HG02943 (cell line): Measurements from ENCODE around the gene TANGO6.

Source experiments
- ATAC-seq: cut with Tn5 transposase; IDR thresholded peaks from one replicate; pipeline ENCODE4 v1.9.1; 2021; ENCODE audit warnings: mild to moderate bottlenecking, low read depth, moderate library complexity; ENCODE audit not compliant: unreplicated experiment

TANGO6 gene

DNA sequence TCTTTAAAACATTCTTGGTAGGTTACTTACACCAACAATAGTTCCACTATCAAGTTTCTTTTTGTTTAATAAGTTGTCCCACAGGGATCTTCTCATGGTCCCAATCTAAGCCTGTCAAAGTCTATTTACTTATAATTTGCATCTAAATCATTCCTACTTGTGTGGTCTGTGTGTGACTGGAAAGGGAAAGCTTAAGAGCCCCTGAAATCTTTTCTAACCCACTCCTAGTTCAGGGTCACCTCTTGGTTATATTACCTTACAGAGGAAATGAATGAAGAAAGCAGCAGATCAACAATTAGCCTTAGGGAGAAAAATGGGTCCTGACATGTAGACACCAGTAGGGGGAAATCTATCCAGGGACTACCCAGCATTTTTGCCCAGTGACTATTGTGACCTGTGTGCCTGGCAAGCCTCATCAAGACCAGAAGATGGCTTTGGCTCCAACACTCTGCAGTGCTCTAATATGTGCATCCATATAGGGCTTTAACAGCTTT lies 151.7 kb downstream of the TANGO6 start:
- ATAC-seq, result no peak

- no peak for ATAC-seq
Observed at GRCh38 chr16:68997564-68997963, 154.2 kb downstream of the TANGO6 start.

DNA sequence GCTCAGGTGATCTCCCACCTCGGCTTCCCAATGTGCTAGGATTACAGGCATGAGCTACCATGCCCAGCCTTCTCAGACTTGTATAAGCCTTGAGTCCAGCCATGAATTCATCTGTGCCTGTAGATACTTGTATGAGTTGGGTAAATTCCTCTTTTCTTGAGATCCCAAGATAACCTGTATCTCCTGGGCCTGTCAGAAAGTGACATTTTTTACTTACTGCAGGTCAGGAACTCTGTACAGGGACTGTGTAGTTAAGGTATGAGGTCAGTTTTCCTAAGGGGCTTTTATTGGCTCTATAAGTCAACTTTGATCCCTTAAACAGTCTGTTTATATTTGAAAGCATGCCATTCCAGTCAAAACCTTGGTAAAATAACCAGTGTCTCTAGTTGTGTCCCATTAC lies 155.8 kb downstream of the TANGO6 start:
- no peak for ATAC-seq

DNA sequence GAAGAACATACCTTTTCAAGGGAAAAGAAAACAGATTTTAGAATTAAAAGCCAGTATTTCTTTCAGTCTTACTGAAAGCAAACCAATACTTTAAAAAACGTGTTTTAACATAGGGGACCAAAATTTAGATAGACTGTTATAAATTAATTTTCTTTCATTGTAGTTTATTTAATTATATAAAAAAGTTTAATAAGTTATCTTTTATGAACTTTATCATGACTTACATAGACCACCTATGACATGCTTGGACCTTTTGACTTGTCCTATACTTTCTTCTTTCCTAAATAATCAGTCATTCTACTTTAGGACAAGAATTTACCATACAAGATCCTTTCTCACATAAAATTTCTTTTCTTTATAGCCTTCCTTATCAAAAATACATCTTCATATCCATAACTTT lies 160.2 kb downstream of the TANGO6 start:
- ATAC-seq, result no peak

- no peak for ATAC-seq
Observed at GRCh38 chr16:69005641-69006355, 162.5 kb downstream of the TANGO6 start.

DNA sequence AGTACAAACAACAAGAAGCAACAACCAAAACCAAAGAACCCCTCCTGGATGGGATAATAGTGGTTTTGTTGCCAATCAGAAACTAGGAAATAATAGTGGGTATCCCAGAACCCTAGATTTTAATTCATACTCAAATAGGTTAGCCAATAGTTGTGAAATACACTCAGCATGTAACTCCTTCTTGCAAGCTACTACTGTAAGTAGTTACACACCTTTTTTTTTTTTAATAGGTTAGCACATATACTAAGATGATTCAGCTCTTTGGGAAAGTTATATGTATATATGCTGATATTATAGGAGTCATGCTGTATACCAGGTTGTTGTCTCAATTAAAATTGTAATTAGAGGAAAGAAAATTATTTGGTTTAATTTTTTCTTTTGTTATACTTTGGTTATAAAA lies 169.6 kb downstream of the TANGO6 start:
- no peak for ATAC-seq

- no peak for ATAC-seq
Observed at GRCh38 chr16:69013991-69014390, 170.7 kb downstream of the TANGO6 start.

GRCh38 chr16:69014811-69015210 lies 171.5 kb downstream of the TANGO6 start:
- no peak for ATAC-seq

GRCh38 chr16:69017036-69017783 lies 173.9 kb downstream of the TANGO6 start:
- ATAC-seq, result no peak

GRCh38 chr16:69019811-69020210 lies 176.5 kb downstream of the TANGO6 start:
- no peak for ATAC-seq

- no peak for ATAC-seq
Observed at GRCh38 chr16:69029121-69029520, 185.8 kb downstream of the TANGO6 start.

DNA sequence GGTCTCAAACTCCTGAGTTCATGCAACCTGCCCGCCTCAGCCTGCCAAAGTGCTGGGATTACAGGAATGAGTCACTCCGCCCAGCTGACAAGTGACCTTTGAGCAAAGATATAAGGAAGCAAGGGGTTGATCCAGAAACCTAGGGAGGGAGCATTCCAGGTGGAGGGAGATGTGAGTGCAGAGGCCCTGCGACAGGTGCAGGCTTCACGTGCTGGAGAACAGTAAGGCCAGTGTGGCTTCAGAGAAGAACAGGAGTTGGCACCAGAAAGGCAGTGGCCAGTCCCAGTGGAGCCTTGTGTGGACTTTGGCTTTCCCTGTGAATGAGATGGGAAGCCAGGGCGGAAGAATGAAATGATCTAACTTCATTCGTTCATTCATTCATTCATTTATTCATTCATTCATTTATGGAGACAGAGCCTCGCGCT lies 188.6 kb downstream of the TANGO6 start:
- ATAC-seq, result no peak

DNA sequence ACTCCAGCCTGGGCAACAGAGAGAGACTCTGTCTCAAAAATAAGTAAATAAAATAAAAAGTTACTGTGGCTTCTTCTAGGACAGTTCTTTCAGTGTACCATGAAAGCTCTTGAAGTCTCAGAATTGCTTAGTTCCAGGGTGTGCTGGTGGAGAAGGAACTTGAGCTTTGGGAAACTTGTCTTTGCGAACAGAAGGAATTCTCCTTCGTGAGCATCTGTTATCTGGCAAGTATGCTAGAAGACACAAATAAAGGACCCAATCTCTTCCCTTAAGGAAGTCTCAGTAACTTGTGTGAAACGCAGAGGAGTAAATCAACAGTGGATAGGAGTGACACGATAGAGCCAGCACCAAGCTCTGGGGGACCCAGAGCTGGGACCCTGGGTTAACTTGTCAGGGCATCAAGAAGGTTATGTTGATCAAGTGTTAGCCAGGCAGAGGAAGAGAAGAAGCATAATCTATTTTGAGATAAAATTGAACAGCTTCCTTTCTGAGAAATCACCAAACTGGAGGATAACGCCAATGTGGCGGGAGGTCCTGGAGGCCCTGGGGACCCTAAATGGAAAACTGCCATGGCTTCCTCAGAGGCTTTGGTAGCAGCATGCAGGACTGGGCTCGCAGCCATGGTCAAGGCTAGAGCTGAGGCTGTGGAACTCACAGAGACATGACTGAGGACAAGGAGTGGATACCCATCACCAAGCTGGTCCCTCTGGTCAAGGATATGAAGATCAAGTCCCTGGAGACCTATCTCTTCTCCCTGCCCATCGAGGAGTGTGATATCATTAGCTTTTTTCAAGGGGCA lies 190.0 kb downstream of the TANGO6 start:
- no peak for ATAC-seq

GRCh38 chr16:69035375-69035774 lies 192.0 kb downstream of the TANGO6 start:
- no peak for ATAC-seq

DNA sequence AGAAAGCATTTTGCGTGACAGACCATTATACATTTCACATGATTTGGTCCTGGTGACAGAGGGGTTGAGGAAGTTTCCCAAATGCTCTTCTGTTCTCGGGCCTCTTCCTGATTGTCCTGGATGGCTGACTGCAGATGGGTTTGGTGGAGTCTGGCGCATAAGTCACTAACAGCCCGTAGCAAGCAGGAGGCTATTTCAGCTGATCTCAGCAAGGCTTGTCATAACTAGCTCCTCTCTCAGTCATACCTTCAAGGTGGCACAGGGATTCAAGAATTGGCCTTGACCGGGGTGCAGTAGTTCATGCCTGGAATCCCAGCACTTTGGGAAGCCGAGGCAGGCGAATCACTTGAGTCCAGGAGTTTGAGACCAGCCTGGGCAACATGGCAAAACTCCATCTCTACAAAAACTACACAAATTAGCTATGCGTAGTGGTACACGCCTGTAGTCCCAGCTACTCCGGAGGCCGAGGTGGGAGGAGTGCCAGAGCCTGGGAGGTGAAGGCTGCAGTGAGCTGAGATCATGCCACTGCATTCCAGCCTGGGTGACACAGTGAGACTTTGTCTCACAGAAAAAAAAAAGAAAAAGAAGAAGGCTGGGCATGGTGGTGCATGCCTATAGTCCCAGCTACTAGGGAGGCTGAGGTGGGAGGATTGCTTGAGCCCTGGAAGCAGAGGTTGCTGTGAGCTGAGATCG lies 193.2 kb downstream of the TANGO6 start:
- no peak for ATAC-seq

- ATAC-seq, result no peak
Observed at GRCh38 chr16:69037373-69038160, 194.2 kb downstream of the TANGO6 start.

GRCh38 chr16:69039333-69039941 lies 196.1 kb downstream of the TANGO6 start:
- no peak for ATAC-seq

GRCh38 chr16:69040144-69040909 lies 197.0 kb downstream of the TANGO6 start:
- ATAC-seq, result no peak
